ENCODE measurements around the gene EIPR1. TPM values are rescaled to one million over a fixed set of nuclear protein-coding genes. Genes with fewer than 3 reads are reported as not detected.

The EIPR1 gene
- total RNA-seq, 4 donors from 2014 or later: 13.8 to 19.0 (median 15.3) TPM

- Histone ChIP-seq H3K4me1 (peaks cover 13 to 21% (median 16%) of the 10 kb centered on the region in 4 donors), H3K4me3 (no peak overlapping the region), H3K9me3 (peaks cover 0 to 23% (median 19%) of the 10 kb centered on the region in 4 donors), H3K27ac (replicated peaks in 1 of 4) (no peak overlapping the region), H3K36me3 (peaks cover 16 to 54% (median 34%) of the 10 kb centered on the region in 4 donors), H3K27me3 (no peaks in the 10 kb centered on the region)
- peak; percentile 55 for DNase-seq (ENCODE audit: extremely low spot score)
- TF ChIP-seq CTCF (IDR thresholded peaks at IDR 0.05) (no peak), POLR2AphosphoS5 (IDR thresholded peaks at IDR 0.05) (no peak), EP300 (IDR thresholded peaks at IDR 0.05) (no peak), POLR2A (IDR thresholded peaks at IDR 0.05; ENCODE audit: low read depth) (no peak)
- intact Hi-C loops (cut with DNase I): no loop called here
- WGBS: 97% methylated on average over 1 of the region's 1 CpG
Measured at GRCh38 chr2:3396920-3397559, 19.4 kb upstream of the EIPR1 start.

- TF ChIP-seq POLR2A (IDR thresholded peaks at IDR 0.05; ENCODE audit: low read depth): no peak
- TF ChIP-seq CTCF (IDR thresholded peaks at IDR 0.05): no peak
- TF ChIP-seq EP300 (IDR thresholded peaks at IDR 0.05): no peak
- no peak for TF ChIP-seq POLR2AphosphoS5 (IDR thresholded peaks at IDR 0.05)
- H3K9me3 ChIP-seq: peaks cover 0 to 17% (median 17%) of the 10 kb centered on the region in 4 donors
- H3K4me1 ChIP-seq: no peaks in the 10 kb centered on the region
- H3K4me3 ChIP-seq: no peak overlapping the region
- H3K36me3 ChIP-seq: peaks cover 31 to 67% (median 52%) of the 10 kb centered on the region in 4 donors
- no peaks in the 10 kb centered on the region for H3K27me3 ChIP-seq
- DNase-seq (ENCODE audit: extremely low spot score): peak; percentile 53
- 100% methylated on average over 4 of the region's 4 CpGs for WGBS
- intact Hi-C loops (cut with DNase I): no loop called here
- no peak overlapping the region for H3K27ac ChIP-seq (replicated peaks in 1 of 4)
Measured at GRCh38 chr2:3392216-3392615, 14.6 kb upstream of the EIPR1 start.

- H3K4me3 ChIP-seq: no peak overlapping the region
Measured at GRCh38 chr2:3390041-3390440, 12.4 kb upstream of the EIPR1 start.

GRCh38 chr2:3389193-3389592 lies 11.6 kb upstream of the EIPR1 start:
- 97% methylated on average over 26 of the region's 29 CpGs for WGBS

More at GRCh38 chr2:3390041-3390440, 12.4 kb upstream of the EIPR1 start:
- peaks cover 31 to 70% (median 52%) of the 10 kb centered on the region in 4 donors for H3K36me3 ChIP-seq
- H3K27me3 ChIP-seq: no peaks in the 10 kb centered on the region
- H3K4me1 ChIP-seq: peaks cover 0 to 6% (median 0%) of the 10 kb centered on the region in 4 donors
- intact Hi-C loops (cut with DNase I): no loop called here
- 91% methylated on average over 8 of the region's 8 CpGs for WGBS
- no peak overlapping the region for H3K27ac ChIP-seq (replicated peaks in 1 of 4)
- peak; percentile 57 for DNase-seq (ENCODE audit: extremely low spot score)
- H3K9me3 ChIP-seq: no peaks in the 10 kb centered on the region
- TF ChIP-seq POLR2AphosphoS5 (IDR thresholded peaks at IDR 0.05): no peak
- TF ChIP-seq EP300 (IDR thresholded peaks at IDR 0.05): no peak
- TF ChIP-seq CTCF (IDR thresholded peaks at IDR 0.05): no peak
- TF ChIP-seq POLR2A (IDR thresholded peaks at IDR 0.05; ENCODE audit: low read depth): no peak

More at GRCh38 chr2:3389193-3389592, 11.6 kb upstream of the EIPR1 start:
- Histone ChIP-seq H3K27me3 (no peaks in the 10 kb centered on the region), H3K9me3 (no peaks in the 10 kb centered on the region), H3K27ac (replicated peaks in 1 of 4) (no peak overlapping the region), H3K36me3 (peaks cover 26 to 69% (median 51%) of the 10 kb centered on the region in 4 donors), H3K4me1 (peaks cover 0 to 6% (median 0%) of the 10 kb centered on the region in 4 donors), H3K4me3 (no peak overlapping the region)
- no peak for TF ChIP-seq EP300 (IDR thresholded peaks at IDR 0.05)
- no peak for TF ChIP-seq POLR2AphosphoS5 (IDR thresholded peaks at IDR 0.05)
- TF ChIP-seq CTCF (IDR thresholded peaks at IDR 0.05): no peak
- no peak for TF ChIP-seq POLR2A (IDR thresholded peaks at IDR 0.05; ENCODE audit: low read depth)
- intact Hi-C loops (cut with DNase I): no loop called here
- peak; percentile 45 for DNase-seq (ENCODE audit: extremely low spot score)

Data from esophagus muscularis mucosa (tissue), 4 donors.